Right atrium auricular region (tissue), 2 donors: ENCODE data around the gene OR2V2. TPM values are rescaled to one million over a fixed set of nuclear protein-coding genes. Genes with fewer than 3 reads are reported as not detected.

Experiments
- DNase-seq: peaks from one replicate; pipeline ENCODE4 v3.0.0-alpha.2; 2019; ENCODE audit warnings: low spot score
- H3K27ac ChIP-seq, 2 donors: fragments of 200-600 bp; sonication (generic); 1 replicate in 1 of 2; 2 replicates in 1 of 2; pipeline ENCODE4 v1.5.1; 2016 to 2019
- H3K27me3 ChIP-seq, 2 donors: fragments of 200-600 bp; sonication (generic); one replicate each; pipeline versions ENCODE4 v1.5.1 to v1.6.0; 2017 to 2019
- H3K36me3 ChIP-seq: fragments of 200-600 bp; sonication (generic); one replicate; pipeline ENCODE4 v1.5.1; 2016
- H3K4me1 ChIP-seq, 2 donors: fragments of 200-600 bp; sonication (generic); one replicate each; pipeline versions ENCODE4 v1.5.1 to v1.6.0; 2017 to 2019
- H3K4me3 ChIP-seq, 2 donors: fragments of 200-600 bp; sonication (generic); 1 replicate in 1 of 2; 2 replicates in 1 of 2; pipeline ENCODE4 v1.5.1; 2017 to 2019; ENCODE audit warnings: mild to moderate bottlenecking in 1 of 2, moderate library complexity in 1 of 2
- H3K9me3 ChIP-seq, 2 donors: fragments of 200-600 bp; sonication (generic); one replicate each; pipeline ENCODE4 v1.5.1; 2019
- total RNA-seq, 2 donors: library from RNA; depleted of rRNA; stranded (reverse); fragments of >200 nt; gene quantifications; one replicate each; pipeline ENCODE4 v1.1.0, GENCODE V29; 2016
- TF ChIP-seq, protein P1 (sequence below), 2 donors: fragments of 200-600 bp; sonication (generic); IDR thresholded peaks; one replicate each; pipeline ENCODE4 v1.5.1; 2019; ENCODE audit warnings: antibody characterized with exemption in 2 of 2

The OR2V2 gene
- total RNA-seq, 2 donors from 2014 or later: not detected

DNA sequence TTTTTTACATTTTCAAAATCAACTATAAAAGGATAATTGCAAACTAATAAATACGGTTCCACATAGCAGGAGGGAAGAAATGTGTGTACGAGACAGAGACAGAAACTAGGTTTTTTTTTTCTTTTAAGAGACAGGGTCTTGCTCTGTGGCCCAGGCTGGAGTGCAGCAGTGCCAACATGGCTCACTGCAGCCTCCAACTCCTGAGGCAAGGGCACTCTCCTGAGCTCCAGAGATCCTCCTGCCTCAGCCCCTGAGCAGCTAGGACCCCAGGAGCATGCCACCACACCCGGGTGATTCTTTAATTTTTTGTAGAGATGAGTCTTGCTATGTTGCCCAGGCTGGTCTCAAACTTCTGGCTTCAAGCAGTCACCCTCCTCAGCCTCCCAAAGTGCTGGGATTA, 14.3 kb upstream of the OR2V2 start:
- TF ChIP-seq, protein P1, sequence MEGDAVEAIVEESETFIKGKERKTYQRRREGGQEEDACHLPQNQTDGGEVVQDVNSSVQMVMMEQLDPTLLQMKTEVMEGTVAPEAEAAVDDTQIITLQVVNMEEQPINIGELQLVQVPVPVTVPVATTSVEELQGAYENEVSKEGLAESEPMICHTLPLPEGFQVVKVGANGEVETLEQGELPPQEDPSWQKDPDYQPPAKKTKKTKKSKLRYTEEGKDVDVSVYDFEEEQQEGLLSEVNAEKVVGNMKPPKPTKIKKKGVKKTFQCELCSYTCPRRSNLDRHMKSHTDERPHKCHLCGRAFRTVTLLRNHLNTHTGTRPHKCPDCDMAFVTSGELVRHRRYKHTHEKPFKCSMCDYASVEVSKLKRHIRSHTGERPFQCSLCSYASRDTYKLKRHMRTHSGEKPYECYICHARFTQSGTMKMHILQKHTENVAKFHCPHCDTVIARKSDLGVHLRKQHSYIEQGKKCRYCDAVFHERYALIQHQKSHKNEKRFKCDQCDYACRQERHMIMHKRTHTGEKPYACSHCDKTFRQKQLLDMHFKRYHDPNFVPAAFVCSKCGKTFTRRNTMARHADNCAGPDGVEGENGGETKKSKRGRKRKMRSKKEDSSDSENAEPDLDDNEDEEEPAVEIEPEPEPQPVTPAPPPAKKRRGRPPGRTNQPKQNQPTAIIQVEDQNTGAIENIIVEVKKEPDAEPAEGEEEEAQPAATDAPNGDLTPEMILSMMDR (IDR thresholded peaks at IDR 0.05): no peak
- Histone ChIP-seq H3K9me3 (peaks cover 0 to 8% of the 10 kb centered on the region in 2 donors), H3K4me1 (no peaks in the 10 kb centered on the region), H3K27ac (no peak overlapping the region), H3K36me3 (no peaks in the 10 kb centered on the region), H3K27me3 (no peaks in the 10 kb centered on the region), H3K4me3 (no peak overlapping the region)
- DNase-seq: no peak

DNA sequence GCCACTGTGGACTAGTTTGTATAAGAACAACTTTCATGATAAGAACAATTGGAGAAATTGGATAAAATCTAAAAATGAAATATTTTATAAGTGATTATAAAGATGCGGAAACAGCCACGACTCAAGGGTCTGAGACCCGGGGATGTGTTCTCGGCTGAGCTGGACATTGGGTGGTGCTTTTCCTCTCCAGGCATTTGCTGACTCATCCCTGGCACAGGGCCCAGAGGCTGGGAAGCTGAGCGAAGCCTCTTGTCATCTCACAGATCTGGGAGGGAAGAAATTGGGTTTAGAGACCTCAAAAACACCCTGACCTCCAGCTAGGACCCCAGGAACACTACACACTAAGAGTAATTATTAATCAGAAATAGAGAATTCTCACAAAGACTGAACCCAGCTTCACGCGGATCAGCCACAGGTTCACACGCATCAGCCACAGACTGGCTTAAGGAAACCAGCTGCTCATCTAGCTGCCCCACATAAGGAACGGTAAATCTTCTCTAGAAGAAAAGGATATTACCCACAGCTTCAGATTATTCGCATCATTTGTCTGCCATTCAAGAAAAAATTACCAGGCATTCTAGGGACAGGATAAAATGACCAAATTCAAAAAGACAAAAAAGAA, 13.7 kb upstream of the OR2V2 start:
- TF ChIP-seq, protein P1 (IDR thresholded peaks at IDR 0.05): no peak
- Histone ChIP-seq H3K4me3 (no peak overlapping the region), H3K36me3 (no peaks in the 10 kb centered on the region), H3K27ac (no peak overlapping the region), H3K4me1 (no peaks in the 10 kb centered on the region), H3K9me3 (peaks cover 0 to 8% of the 10 kb centered on the region in 2 donors), H3K27me3 (no peaks in the 10 kb centered on the region)
- DNase-seq: peak; percentile 77

DNA sequence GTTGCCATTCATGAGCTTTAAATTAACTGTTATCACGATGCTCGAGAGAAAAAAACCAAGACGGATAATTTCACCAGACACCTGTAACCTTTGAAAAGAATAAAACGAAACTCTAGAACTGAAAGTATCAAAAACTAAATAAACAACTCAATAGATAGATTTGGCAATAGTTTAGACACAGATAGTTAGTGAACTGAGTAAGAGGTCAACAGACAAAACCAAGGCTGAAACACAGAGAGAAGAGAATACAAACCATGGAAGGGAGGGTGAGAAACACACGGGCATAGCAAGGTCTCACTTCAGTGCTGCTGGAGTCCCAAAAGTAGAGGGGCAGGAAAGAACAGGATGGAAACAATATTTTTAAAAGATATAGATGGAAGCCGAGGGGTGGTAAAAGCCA, 13.1 kb upstream of the OR2V2 start:
- no peak for DNase-seq
- Histone ChIP-seq H3K9me3 (peaks cover 0 to 8% of the 10 kb centered on the region in 2 donors), H3K4me1 (no peaks in the 10 kb centered on the region), H3K4me3 (no peak overlapping the region), H3K36me3 (no peaks in the 10 kb centered on the region), H3K27me3 (no peaks in the 10 kb centered on the region), H3K27ac (no peak overlapping the region)
- TF ChIP-seq, protein P1 (IDR thresholded peaks at IDR 0.05): no peak

DNA sequence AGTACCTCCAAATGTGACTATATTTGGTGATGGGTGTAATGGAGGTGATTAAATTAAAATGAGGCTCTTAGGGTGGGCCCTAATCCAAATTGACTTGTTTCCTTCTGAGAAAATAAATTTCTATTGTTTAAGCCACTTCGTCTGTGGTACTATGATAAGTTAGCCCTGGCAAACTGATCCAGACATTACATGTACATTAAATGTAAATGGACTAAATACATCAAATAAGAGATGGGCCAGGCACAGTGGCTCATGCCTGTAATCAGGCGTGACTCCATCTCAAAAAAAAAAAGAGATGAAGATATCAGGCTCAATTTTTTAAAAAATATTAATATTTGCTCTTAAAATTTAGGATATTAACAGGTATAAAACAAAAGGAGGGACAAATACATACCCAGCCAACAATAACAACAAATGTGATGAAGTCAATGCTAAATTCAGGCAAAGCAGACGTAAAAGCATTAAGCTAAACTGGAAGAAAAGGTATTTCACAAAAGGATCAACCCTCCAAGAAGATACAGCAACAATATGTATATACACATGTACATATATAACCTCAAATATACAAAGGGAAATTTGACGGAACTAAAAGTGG, 10.9 kb upstream of the OR2V2 start:
- TF ChIP-seq, protein P1 (IDR thresholded peaks at IDR 0.05): no peak
- no peaks in the 10 kb centered on the region for H3K27me3 ChIP-seq
- no peaks in the 10 kb centered on the region for H3K36me3 ChIP-seq
- peaks cover 0 to 8% of the 10 kb centered on the region in 2 donors for H3K9me3 ChIP-seq
- H3K4me1 ChIP-seq: no peaks in the 10 kb centered on the region
- no peak overlapping the region for H3K4me3 ChIP-seq
- DNase-seq: no peak
- no peak overlapping the region for H3K27ac ChIP-seq

DNA sequence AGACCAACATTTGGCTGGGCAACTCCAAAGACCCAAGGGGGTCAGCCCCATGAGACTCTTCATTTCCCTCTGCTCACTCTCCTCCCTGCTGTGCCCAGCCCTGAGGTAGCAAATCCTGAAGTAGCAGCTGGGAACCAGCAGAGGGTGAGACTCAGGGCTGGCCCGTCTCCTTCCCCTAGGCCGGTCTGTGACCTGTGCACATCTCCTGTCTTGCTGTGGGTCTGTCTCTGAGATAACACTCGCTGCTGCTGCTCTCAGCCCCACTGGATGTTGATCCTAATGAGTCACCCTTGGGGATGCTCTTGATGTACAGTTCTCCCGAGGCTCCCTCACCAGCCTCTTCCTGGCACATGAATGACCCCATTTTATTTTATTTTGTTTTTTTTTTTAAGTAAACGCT, 9.1 kb upstream of the OR2V2 start:
- TF ChIP-seq, protein P1 (IDR thresholded peaks at IDR 0.05): no peak
- Histone ChIP-seq H3K4me3 (no peak overlapping the region), H3K4me1 (no peaks in the 10 kb centered on the region), H3K9me3 (peaks cover 0 to 8% of the 10 kb centered on the region in 2 donors), H3K27me3 (no peaks in the 10 kb centered on the region), H3K36me3 (no peaks in the 10 kb centered on the region), H3K27ac (no peak overlapping the region)
- DNase-seq: no peak

DNA sequence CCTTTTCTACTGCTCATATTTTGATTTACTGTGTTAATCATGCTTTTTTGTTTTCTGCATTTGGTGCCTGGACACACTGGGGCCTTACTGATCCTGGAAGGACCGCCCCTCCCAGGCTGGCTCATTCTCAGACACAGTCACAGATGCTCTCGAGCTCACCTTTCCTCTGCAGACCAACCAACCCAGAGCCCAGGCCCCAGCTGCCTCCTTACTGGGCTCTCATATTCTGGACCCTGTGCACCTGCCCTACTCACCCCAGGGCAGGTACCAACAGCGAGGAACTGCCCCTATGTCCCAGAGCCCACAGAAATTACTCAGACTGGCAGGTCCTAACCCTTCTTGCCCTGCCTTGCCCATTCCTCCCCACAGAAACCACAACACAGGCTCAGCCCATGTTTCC, 6.6 kb upstream of the OR2V2 start:
- DNase-seq: no peak
- Histone ChIP-seq H3K4me3 (no peak overlapping the region), H3K27me3 (no peaks in the 10 kb centered on the region), H3K9me3 (peaks cover 0 to 8% of the 10 kb centered on the region in 2 donors), H3K36me3 (no peaks in the 10 kb centered on the region), H3K27ac (no peak overlapping the region), H3K4me1 (no peaks in the 10 kb centered on the region)
- TF ChIP-seq, protein P1 (IDR thresholded peaks at IDR 0.05): no peak
